Activated B cell treated with CpG ODN at 0.5 μM for 24 hours (primary cell): ENCODE measurements around the gene DLG2. TPM values are rescaled to one million over a fixed set of nuclear protein-coding genes. Genes with fewer than 3 reads are reported as not detected.

ENCODE experiments used
- ATAC-seq: fragments of 200-7000 bp; cut with Tn5 transposase; one replicate; pipeline ENCODE4 v1.10.0; 2021; ENCODE audit warnings: low read depth, mild to moderate bottlenecking, moderate library complexity
- CTCF ChIA-PET: fragments of 350-600 bp; sonication (Branson Sonifier 250); formaldehyde crosslinking; loops from one replicate; lab custom pipeline; 2021; ENCODE audit warnings: antibody characterized with exemption; lab: Charles Lee
- POLR2A ChIA-PET: fragments of 350-600 bp; sonication (Branson Sonifier 250); formaldehyde crosslinking; loops from one replicate; lab custom pipeline; 2021; ENCODE audit warnings: antibody characterized with exemption; lab: Charles Lee
- DNase-seq: peaks from one replicate; pipeline ENCODE4 v3.0.0; 2022
- H3K27ac Mint-ChIP-seq: one replicate; pipeline ENCODE4 v1.8.0; 2020; ENCODE audit warnings: mixed read lengths
- H3K27me3 Mint-ChIP-seq: one replicate; pipeline ENCODE4 v1.8.0; 2021; ENCODE audit warnings: mixed read lengths
- H3K36me3 Mint-ChIP-seq: one replicate; pipeline ENCODE4 v1.8.0; 2021; ENCODE audit warnings: low read depth, mixed read lengths
- H3K4me1 Mint-ChIP-seq: one replicate; pipeline ENCODE4 v1.8.0; 2021; ENCODE audit warnings: mixed read lengths
- H3K4me3 Mint-ChIP-seq: one replicate; pipeline ENCODE4 v1.8.0; 2020; ENCODE audit warnings: mild to moderate bottlenecking, mixed read lengths
- H3K9me3 Mint-ChIP-seq: one replicate; pipeline ENCODE4 v1.8.0; 2020; ENCODE audit warnings: mixed read lengths
- CTCF ChIP-seq: fragments of 200-600 bp; IDR thresholded peaks from one replicate; pipeline ENCODE4 v1.8.0; 2022; ENCODE audit warnings: antibody characterized with exemption, mild to moderate bottlenecking
- intact Hi-C: fragments of 100-400 bp; cut with micrococcal nuclease; formaldehyde crosslinking; loops from one replicate; pipeline ENCODE4 v1.15.1; 2024
- total RNA-seq: library from RNA; stranded (reverse); gene quantifications from 2 replicates; pipeline ENCODE4 v1.2.3, GENCODE V29; 2022

Gene DLG2
- total RNA-seq, 1 donor from 2014 or later = 2.7 TPM

DNA sequence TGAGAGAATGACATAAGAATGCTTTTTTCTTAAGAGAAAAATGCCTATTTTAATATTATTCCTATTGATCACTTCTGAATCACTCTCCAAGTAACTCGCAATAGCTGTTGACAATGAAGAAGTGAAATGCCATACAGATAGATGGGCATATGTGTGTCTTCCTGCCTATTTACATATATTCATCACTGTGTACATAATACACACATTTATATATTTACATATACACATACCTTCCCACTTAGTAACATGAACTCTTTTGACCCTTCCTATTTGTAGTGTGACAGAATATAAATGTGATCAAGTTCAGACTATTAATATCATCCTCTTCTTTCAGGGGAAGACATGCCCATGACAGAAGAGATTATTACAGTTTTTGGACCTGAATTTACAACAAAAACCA lies 756.7 kb downstream of the DLG2 start:
- intact Hi-C loops = no loop called here
- Mint-ChIP-seq H3K9me3 (no peaks in the 10 kb centered on the region), H3K27ac (no peak overlapping the region), H3K27me3 (no peaks in the 10 kb centered on the region), H3K4me3 (no peak overlapping the region), H3K4me1 (no peaks in the 10 kb centered on the region), H3K36me3 (no peaks in the 10 kb centered on the region)
- CTCF ChIA-PET = interaction anchor here (0.6 kb wide), 1 partner anchor 312 kb away, joined by 3 read pairs; no protein-coding TSS in a partner anchor
- no peak for DNase-seq
- ATAC-seq = no peak
- POLR2A ChIA-PET = no interaction called here
- no peak for TF ChIP-seq CTCF

DNA sequence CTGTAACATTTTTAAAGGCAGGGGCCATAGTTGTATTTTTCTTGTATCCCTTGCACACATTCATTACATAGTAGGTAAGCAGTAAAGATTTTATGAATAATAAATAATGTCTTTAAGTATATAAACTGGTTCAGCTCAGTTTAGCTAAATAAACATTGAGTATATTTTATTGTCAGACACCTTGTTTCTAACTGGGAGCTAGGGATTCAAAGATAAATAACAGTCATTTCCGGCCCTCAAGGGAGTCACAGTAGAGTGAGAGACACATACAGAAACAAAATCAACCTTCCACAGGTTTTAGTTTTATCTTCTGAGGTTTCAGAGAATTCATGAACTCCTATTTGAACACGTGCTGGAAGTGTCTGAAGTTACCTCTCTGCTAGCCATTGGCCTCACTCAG lies 760.2 kb downstream of the DLG2 start:
- Mint-ChIP-seq H3K9me3 (no peaks in the 10 kb centered on the region), H3K4me3 (no peak overlapping the region), H3K27ac (no peak overlapping the region), H3K4me1 (no peaks in the 10 kb centered on the region), H3K27me3 (no peaks in the 10 kb centered on the region), H3K36me3 (no peaks in the 10 kb centered on the region)
- DNase-seq (no peak), ATAC-seq (no peak)
- POLR2A ChIA-PET = no interaction called here
- TF ChIP-seq CTCF = no peak
- intact Hi-C loops = no loop called here
- CTCF ChIA-PET = no interaction called here

GRCh38 chr11:84865791-84866535 lies 761.2 kb downstream of the DLG2 start:
- H3K36me3 Mint-ChIP-seq = no peaks in the 10 kb centered on the region
- H3K9me3 Mint-ChIP-seq = no peaks in the 10 kb centered on the region
- POLR2A ChIA-PET = no interaction called here

GRCh38 chr11:84865257-84865656 lies 761.9 kb downstream of the DLG2 start:
- Mint-ChIP-seq H3K4me3 (no peak overlapping the region), H3K27ac (no peak overlapping the region), H3K9me3 (no peaks in the 10 kb centered on the region), H3K36me3 (no peaks in the 10 kb centered on the region), H3K27me3 (no peaks in the 10 kb centered on the region), H3K4me1 (no peaks in the 10 kb centered on the region)
- ChIA-PET POLR2A (no interaction called here), CTCF (no interaction called here)
- TF ChIP-seq CTCF = no peak
- ATAC-seq (no peak), DNase-seq (no peak)
- intact Hi-C loops = no loop called here

More at GRCh38 chr11:84865791-84866535, 761.2 kb downstream of the DLG2 start:
- Mint-ChIP-seq H3K4me1 (no peaks in the 10 kb centered on the region), H3K27ac (no peak overlapping the region), H3K27me3 (no peaks in the 10 kb centered on the region), H3K4me3 (no peak overlapping the region)
- TF ChIP-seq CTCF = no peak
- ATAC-seq = no peak
- intact Hi-C loops = no loop called here
- DNase-seq = no peak
- CTCF ChIA-PET = no interaction called here

- TF ChIP-seq CTCF = no peak
- CTCF ChIA-PET = no interaction called here
- H3K27ac Mint-ChIP-seq = no peak overlapping the region
- peaks cover 8% of the 10 kb centered on the region for H3K4me1 Mint-ChIP-seq
- intact Hi-C loops = no loop called here
- H3K27me3 Mint-ChIP-seq = no peaks in the 10 kb centered on the region
- H3K9me3 Mint-ChIP-seq = no peaks in the 10 kb centered on the region
- POLR2A ChIA-PET = interaction anchor here (0.7 kb wide), 1 partner anchor 538 kb away, joined by 4 read pairs; no protein-coding TSS in a partner anchor
- H3K36me3 Mint-ChIP-seq = no peaks in the 10 kb centered on the region
- DNase-seq (no peak), ATAC-seq (no peak)
- no peak overlapping the region for H3K4me3 Mint-ChIP-seq
Observed at GRCh38 chr11:84857746-84858145, 769.4 kb downstream of the DLG2 start.
